Measurements from ENCODE around the gene FMO2.

FMO2 gene

DNA sequence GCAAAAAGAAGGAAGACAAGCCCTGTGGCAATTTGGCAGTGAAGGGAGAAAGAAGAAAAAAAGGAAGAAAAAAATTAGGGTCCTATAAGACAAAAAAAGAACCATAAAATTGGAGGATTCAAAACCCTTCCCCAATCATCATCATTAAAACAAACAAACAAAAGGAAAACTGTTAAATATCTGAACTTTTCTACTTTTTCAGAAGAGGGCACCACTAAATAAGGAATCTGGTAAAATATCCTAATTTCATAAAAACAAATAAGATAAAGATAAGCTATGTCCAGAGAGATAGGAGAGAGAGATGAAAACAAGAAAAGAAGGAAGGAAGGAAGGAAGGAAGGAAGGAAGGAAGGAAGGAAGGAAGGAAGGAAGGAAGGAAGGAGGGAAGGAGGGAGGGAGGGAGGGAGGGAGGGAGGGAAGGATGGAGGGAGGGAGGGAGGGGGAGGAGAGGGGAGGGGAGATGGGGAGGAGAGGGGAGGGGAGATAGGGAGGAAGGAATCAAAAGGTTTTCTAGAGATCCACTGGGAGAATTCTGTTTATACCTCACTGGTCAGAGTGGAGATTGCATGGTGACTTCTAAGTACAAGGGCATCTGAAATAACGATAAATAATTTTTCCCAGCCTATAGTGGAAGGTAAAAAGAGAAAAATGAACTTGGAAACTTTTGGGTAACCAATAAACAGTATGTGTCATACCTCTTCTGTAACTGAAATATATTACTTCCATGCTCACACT, 10.4 kb upstream of the FMO2 start:
- no peak for DNase-seq

DNA sequence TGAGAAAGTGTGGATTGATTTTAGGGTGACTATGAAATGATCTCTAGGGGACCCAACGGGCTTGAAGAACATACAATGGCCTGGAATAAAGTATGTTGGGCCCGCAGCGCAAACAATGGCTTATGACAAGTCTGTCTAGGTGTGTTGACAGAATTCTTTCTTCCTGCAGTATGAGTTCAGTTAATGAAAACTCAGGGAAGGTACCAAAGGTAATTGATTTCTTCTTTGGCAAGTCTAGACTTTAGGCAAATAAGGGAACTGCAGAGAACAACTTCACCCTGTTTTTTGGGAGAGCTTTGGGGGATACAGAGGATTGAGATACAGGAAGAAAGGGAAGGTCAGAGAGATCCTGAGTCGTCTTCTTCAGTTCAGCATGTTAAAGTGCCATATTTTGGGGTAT, 7.8 kb upstream of the FMO2 start:
- DNase-seq, result no peak

DNA sequence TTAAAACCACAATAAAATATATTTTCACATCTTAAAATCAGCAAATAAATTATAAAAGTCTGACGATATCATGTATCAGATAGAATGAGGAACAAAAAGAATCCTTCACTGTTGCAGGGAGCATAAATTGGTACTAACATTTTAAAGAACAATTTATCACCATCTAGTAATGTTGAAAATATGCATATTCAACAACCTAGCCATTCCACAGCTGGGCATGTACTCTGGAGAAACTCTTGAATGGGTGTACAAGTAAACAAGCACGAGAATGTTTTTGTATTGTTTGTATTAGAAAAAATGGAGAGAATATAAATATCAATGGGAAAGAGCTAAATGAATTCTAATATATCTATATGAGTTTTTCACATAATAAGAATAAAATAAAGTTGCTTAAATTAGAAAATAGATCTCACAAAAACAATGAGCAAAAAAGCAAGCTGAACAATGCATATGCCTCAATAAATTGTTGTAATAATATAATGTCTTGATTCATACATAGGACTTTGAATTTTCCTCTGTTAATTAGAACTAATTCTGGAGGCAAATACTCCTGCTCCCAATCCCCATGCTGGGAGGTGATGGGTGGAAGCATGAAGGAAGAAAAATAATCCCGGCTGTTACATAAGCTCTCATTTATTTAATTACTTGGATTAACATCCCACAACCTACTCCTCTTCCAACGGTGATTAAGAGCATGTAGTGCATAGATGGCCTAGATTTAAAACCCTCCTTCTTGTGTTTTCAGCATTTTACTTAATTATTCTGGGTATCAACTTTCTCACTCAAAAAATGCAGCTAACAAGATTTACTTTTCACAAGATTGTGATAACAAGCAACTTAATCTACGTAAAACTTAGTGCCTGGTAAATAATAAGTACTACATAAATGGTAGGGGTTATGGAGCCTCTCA, 5.5 kb upstream of the FMO2 start:
- DNase-seq, result no peak

DNA sequence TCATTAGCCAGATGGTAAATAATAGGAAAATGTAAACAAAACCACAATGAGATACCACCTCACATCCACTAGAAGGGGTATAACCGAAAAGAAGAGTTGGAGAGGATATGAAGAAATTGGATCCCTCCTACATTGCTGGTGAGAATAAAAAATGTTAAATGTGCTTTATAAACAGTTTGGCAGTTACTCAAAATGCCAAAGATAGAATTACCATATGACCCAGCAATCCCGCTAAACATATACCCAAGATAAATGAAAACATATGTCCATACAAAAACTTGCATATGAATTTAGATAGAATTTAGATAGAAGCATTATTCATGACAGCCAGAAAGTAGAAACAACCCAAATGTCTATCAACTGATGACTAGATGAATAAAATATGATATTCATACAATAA, 4.4 kb upstream of the FMO2 start:
- no peak for DNase-seq

- DNase-seq, result peak; percentile 29
Observed at GRCh38 chr1:171188388-171189266, 3.5 kb downstream of the FMO2 start.

DNA sequence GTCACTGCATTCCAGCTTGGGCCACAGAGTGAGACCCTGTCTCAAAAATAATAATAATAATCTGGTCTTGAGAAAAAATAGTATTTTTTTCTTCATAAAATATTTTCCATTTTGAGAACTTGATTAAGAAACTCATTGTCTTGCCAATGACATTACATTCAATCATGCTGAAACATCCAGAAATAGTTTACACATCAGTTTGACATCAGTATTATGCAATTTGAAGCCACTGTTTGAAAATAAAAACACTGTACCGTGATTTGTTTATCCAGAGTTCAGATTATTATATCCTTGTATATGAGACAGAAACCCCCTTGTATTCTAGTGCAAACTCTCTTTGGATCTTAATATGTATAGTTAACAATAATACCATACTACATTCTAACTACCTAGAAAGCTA, 6.9 kb downstream of the FMO2 start:
- no peak for DNase-seq

DNA sequence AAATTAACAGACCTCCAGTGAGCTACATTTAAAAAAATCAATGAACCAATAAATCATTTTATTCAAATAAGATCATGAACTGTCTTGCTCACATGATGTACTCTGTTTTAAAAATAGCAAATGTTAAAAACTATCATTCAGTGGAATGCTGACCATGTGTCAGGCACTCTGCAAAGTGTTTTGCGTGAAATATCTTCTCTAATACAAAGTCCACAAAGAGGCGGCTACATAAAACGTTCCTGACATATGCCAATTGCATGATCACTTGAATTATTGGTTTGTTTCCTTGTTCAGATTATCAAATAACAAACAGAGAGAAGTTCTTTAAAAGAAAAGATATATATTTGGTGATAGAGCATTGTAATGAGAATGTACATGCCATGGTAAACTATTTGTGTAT, 10.7 kb downstream of the FMO2 start:
- no peak for DNase-seq

GRCh38 chr1:171196351-171196750, 11.3 kb downstream of the FMO2 start:
- DNase-seq, result no peak

DNA sequence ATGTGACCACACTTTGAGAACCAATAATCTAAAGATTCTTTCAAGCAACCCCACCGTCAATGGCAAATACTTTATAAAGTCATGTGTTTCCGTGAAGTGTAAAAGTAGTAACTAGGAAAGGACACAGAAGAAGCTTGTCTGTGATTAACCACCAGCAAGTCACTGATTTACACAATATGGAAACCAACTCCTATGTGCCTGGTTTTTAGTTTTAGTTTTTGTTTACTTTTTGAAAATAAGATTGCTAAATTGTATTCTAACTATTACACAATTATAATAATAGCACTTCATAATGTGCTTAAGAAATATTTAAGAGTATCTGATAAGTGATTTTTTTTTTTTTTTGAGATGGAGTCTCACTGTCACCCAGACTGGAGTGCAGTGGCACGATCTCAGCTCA, 13.0 kb downstream of the FMO2 start:
- DNase-seq, result no peak

DNA sequence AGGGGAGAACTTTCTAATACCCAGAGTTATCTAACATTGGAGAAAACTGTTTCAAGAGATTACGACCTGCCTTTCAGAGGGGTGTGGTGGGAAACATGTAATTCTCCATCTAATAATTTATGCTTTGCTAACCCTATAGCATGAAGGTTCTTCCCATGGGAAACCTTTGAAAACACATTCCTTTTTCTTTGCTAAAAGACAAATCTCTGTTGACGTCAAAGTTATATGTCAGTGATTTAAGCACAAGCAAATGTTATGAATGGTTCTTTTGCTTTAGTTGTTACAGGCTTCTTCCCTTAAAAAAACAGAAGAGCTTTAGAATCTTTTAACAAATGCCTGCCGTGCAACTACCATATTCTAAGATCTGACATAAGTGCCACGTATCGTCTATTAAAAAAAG, 19.2 kb downstream of the FMO2 start:
- no peak for DNase-seq

GRCh38 chr1:171206204-171206977, 21.3 kb downstream of the FMO2 start:
- DNase-seq, result no peak

- no peak for DNase-seq
Observed at GRCh38 chr1:171206978-171207355, 21.9 kb downstream of the FMO2 start.

DNA sequence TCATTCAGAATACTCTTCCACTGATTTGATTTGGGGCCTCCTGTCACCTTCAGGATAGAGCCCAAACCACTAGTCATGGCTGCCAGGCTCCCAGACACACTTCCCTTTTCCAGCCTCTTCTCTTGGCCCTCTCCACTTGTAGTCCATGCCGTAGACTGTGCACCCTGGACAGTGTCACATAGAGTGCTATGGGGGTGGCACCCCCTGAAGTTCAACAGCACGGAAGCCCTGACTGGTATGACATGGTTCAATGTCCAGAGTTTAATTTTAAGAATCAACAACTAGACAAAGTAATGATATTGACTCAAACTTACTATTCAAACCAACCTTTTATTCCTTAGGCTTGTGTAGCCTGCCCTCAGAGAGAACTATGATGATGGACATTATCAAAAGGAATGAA, 22.3 kb downstream of the FMO2 start:
- no peak for DNase-seq

DNA sequence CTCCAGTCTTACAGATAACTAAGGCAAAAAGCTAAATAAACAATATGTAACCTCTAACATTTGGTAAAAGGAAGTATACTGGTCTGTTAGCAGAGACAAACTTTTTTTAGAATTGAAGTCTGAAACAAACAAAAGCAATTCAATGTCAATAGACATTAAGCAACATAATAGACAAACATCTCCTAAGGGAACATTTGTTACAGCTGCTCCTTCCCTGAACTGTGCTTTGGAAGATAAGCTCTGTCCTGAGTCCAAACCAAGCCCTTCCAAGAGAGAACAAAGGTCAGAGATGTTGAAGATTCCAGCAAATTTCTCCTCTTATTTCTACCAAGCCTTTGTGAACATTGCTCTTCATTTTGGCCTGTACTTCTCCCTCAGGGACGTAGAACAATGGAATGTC, 25.3 kb downstream of the FMO2 start:
- no peak for DNase-seq

- DNase-seq, result no peak
Observed at GRCh38 chr1:171212607-171213351, 27.7 kb downstream of the FMO2 start.

DNA sequence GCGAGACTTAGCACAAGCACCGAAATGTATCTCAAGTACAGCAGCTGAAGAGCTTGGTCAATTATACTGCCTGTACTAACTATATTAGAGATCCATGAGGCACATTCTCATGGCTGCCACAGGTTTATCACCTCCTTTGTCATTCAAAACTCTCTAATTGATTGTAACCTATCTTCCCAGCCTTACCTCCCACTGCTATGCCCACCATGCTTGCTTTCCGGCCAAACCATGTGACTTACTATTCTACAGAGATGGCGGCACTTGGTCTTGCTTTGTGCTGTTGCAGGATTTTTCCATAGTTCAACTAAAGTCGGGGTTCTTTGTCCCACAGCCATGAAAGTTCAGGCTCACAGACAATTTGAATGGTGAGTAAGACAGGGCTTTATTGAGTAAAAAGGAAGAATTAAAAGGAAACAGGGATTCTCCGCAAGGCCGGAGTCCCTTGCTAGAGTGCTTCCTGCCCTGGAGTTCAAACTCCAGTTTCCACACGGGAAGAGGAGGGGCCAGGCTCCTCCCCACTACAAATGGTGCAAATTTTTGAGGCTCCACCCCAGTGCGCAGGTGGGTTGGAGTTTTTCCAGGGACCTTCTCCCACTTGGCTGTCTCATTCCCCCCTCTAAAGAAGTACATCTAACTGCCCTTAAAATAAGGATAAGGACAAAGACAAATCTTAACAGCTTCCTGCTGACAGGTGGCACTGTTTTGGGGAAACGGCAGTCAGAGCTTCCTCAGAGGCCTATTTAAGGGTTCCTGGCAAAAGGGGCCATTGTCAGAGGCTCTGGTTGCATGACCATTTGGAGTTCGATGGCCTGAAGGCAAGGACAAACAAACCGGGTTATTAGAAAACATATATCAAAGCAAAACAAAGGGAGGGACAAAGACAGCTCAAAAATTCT, 28.7 kb downstream of the FMO2 start:
- no peak for DNase-seq

GRCh38 chr1:171217658-171218443, 32.8 kb downstream of the FMO2 start:
- no peak for DNase-seq

DNA sequence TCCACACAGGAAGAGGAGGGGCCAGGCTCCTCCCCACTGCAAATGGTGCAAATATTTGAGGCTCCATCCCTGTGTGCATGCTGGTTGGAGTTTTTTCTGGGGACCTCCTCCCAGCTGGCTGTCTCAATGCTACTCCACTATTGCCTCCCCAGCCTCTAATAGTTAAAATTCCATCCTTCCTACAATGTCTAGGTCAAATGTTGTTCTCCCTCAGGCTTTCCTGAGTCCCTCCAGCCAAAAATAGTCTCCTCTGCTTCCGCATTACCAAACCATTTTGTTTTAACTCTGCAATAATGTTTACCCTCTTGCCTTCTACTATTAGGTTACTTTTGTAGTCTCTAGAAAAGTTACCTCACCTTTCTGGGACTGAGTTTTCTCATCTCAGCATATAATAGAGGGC, 33.6 kb downstream of the FMO2 start:
- DNase-seq, result no peak

GRCh38 chr1:171219346-171220080, 34.4 kb downstream of the FMO2 start:
- no peak for DNase-seq
